GM23248 (cell line): ENCODE measurements around the gene POLE2. TPM values are rescaled to one million over a fixed set of nuclear protein-coding genes. Genes with fewer than 3 reads are reported as not detected.
A peak's percentile ranks its signal among the peaks of the same experiment; 100 is the strongest.

Experiments
- DNase-seq: peaks from one replicate; pipeline ENCODE4 v3.0.0-alpha.2; 2015
- H2AFZ ChIP-seq: fragments of 200-600 bp; sonication (generic); 2 replicates; pipeline ENCODE4 v1.6.1; 2016; ENCODE audit warnings: antibody characterized with exemption
- H3F3A ChIP-seq: fragments of 200-600 bp; sonication (generic); 2 replicates; pipeline ENCODE4 v1.6.1; 2016; ENCODE audit warnings: mild to moderate bottlenecking, antibody characterized with exemption, mixed run types; ENCODE audit not compliant: insufficient read depth
- H3K27ac ChIP-seq: fragments of 200-600 bp; sonication (generic); 2 replicates; pipeline ENCODE4 v1.5.1; 2016; ENCODE audit warnings: mild to moderate bottlenecking
- H3K27me3 ChIP-seq: fragments of 200-600 bp; sonication (generic); replicated peaks from 2 replicates; pipeline ENCODE4 v1.6.1; 2016; ENCODE audit warnings: mild to moderate bottlenecking; ENCODE audit not compliant: insufficient read depth
- H3K36me3 ChIP-seq: fragments of 200-600 bp; sonication (generic); 2 replicates; pipeline ENCODE4 v1.6.1; 2016; ENCODE audit warnings: low read depth, mild to moderate bottlenecking
- H3K4me1 ChIP-seq: fragments of 200-600 bp; sonication (generic); 2 replicates; pipeline ENCODE4 v1.6.1; 2016; ENCODE audit warnings: mild to moderate bottlenecking; ENCODE audit not compliant: insufficient read depth
- H3K4me2 ChIP-seq: fragments of 200-600 bp; sonication (generic); one replicate; pipeline ENCODE4 v1.6.1; 2016; ENCODE audit warnings: mild to moderate bottlenecking; ENCODE audit not compliant: unreplicated experiment
- H3K4me3 ChIP-seq: fragments of 200-600 bp; sonication (generic); 2 replicates; pipeline ENCODE4 v1.5.1; 2016; ENCODE audit warnings: mild to moderate bottlenecking
- H3K79me2 ChIP-seq: fragments of 200-600 bp; sonication (generic); 2 replicates; pipeline ENCODE4 v1.6.1; 2016; ENCODE audit warnings: mild to moderate bottlenecking; ENCODE audit not compliant: insufficient read depth
- H3K9ac ChIP-seq: fragments of 200-600 bp; sonication (generic); 2 replicates; pipeline ENCODE4 v1.6.1; 2016; ENCODE audit warnings: mild to moderate bottlenecking
- H3K9me2 ChIP-seq: fragments of 200-600 bp; sonication (generic); 2 replicates; pipeline ENCODE4 v1.6.1; 2016; ENCODE audit warnings: mixed run types, mild to moderate bottlenecking, moderate library complexity; ENCODE audit not compliant: insufficient read depth
- H3K9me3 ChIP-seq: fragments of 200-600 bp; sonication (generic); one replicate; pipeline ENCODE4 v1.6.1; 2017; ENCODE audit warnings: low read depth
- H4K20me1 ChIP-seq: fragments of 200-600 bp; sonication (generic); 2 replicates; pipeline ENCODE4 v1.6.0; 2016; ENCODE audit not compliant: insufficient read depth
- EZH2 ChIP-seq: fragments of 200-600 bp; sonication (generic); IDR thresholded peaks from 2 replicates; pipeline ENCODE4 v1.6.1; 2018; ENCODE audit warnings: antibody characterized with exemption, mild to moderate bottlenecking; ENCODE audit not compliant: insufficient read depth, poor library complexity, severe bottlenecking
- EZH2phosphoT487 ChIP-seq: fragments of 200-600 bp; sonication (generic); IDR thresholded peaks from 2 replicates; pipeline ENCODE4 v1.6.1; 2018; ENCODE audit warnings: antibody characterized with exemption, moderate library complexity, mild to moderate bottlenecking, low read depth; ENCODE audit not compliant: insufficient read depth
- WGBS, 2 experiments: methylation state at CpG; one replicate each; pipeline ENCODE4 v1.1.6; 2015 to 2017; ENCODE audit warnings: low lambda C conversion rate in 2 of 2, low coverage in 1 of 2; ENCODE audit errors: missing lambda C conversion rate in 2 of 2; 5-methylcytosine and 5-hydroxymethylcytosine counted together
- in situ Hi-C: fragments of 300-500 bp; cut with MboI; formaldehyde crosslinking; loops from 2 replicates; pipeline ENCODE4 v1.15.0; 2020
- polyA plus RNA-seq: library from polyadenylated mRNA; unstranded; fragments of >200 nt; fragmentation: Nextera tagmentation; extraction: Ambion mirVana; gene quantifications from 2 replicates; pipeline ENCODE4 v1.2.1, GENCODE V29; 2016
- total RNA-seq: library from RNA; depleted of rRNA; stranded (reverse); fragments of >200 nt; shearing (Covaris generic); gene quantifications from 2 replicates; pipeline ENCODE4 v1.2.3, GENCODE V29; 2014

Gene POLE2
- total and polyA plus RNA-seq, 2 experiments from 2014 or later, result 5.2 to 5.5 TPM

DNA sequence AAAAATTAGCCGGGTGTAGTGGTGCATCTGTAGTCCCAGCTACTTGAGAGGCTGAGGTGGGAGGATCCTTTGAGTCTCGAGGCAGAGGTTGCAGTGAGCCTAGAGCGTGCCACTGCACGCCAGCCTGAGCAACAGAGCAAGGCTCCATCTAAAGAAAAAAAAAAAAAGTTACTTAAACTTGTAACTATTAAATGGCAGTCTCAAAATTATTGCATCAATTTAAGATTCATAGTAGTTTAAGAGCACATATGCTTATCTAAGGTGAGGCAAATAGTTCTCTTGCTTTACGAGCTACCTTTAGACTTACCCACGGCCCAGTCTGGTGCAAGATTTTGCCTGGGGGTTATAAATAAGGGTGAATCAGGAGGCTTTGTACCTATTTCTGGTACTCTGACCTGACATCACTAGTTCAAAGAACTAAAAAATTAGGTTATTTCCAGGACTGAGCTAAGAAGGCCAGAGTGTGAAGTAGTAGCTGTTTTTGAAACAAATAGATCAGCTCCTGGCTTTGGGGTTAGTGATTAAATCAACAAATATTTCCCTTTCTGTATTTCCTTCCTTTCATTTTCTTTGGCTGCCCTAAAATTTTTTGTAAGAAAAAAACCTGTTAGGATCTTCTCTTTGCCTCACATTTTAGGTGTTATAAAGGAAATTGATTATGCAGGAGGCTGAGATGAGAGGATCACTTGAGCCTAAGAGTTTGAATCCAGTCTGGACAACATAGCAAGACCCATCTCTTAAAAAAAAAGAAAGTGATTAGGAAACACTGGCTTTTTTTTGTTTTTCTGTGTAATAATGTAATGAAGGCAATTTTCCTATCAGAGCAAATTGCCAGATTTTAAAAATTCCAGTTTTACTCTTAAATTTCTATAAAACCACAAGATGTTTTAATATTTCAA is 63.8 kb downstream of the POLE2 start:
- TF ChIP-seq EZH2phosphoT487, result no peak
- no peak for TF ChIP-seq EZH2
- H3F3A ChIP-seq, result peaks cover 27% of the 10 kb centered on the region
- peak overlapping the region; percentile 90 for H3K4me3 ChIP-seq
- H3K79me2 ChIP-seq, result peaks cover 97% of the 10 kb centered on the region
- DNase-seq, result peak; percentile 48
- H3K9ac ChIP-seq, result peak overlapping the region; percentile 94; the same call in 1 of the 2 replicates
- peaks cover 27% of the 10 kb centered on the region for H3K4me1 ChIP-seq
- WGBS, 2 experiments, result 87 to 91% methylated on average over 6 of the region's 6 CpGs
- no peak overlapping the region for H2AFZ ChIP-seq
- H3K9me2 ChIP-seq, result no peaks in the 10 kb centered on the region
- H3K36me3 ChIP-seq, result peaks cover 5% of the 10 kb centered on the region
- H3K27ac ChIP-seq, result peak overlapping the region; percentile 34
- H4K20me1 ChIP-seq, result no peaks in the 10 kb centered on the region
- peak overlapping the region; percentile 90 for H3K4me2 ChIP-seq
- H3K9me3 ChIP-seq, result no peaks in the 10 kb centered on the region
- H3K27me3 ChIP-seq, result no peaks in the 10 kb centered on the region
- in situ Hi-C loops, result no loop called here

DNA sequence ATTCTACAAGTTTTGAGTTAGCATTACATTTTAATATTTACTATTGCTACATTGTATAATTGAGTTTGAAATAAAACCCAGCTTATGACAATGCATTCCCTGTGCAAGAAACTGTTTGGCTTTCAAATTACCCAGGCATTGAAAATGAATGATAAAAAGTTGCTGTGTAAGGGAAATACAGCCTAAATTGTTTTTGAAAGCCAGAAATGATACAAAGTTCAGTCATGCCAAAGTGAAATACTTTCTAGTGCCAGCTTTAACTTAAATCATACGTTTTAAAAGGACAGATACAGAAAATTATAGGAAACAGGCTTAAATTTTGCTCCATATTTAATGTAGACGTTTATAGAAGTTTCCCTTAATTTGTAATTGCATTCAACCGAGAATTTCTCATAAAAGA is 64.6 kb downstream of the POLE2 start:
- DNase-seq, result no peak
- H3K9ac ChIP-seq, result peak overlapping the region; percentile 94
- H3K4me1 ChIP-seq, result peaks cover 31% of the 10 kb centered on the region
- no peaks in the 10 kb centered on the region for H3K27me3 ChIP-seq
- H3K4me2 ChIP-seq, result peak overlapping the region; percentile 90
- H2AFZ ChIP-seq, result no peak overlapping the region
- H3K9me2 ChIP-seq, result no peaks in the 10 kb centered on the region
- peaks cover 97% of the 10 kb centered on the region for H3K79me2 ChIP-seq
- peak overlapping the region; percentile 90 for H3K4me3 ChIP-seq
- H3K27ac ChIP-seq, result peak overlapping the region; percentile 0; the same call in 1 of the 2 replicates
- in situ Hi-C loops, result no loop called here
- H4K20me1 ChIP-seq, result no peaks in the 10 kb centered on the region
- H3F3A ChIP-seq, result peaks cover 35% of the 10 kb centered on the region
- WGBS, 2 experiments, result 76 to 78% methylated on average over 3 of the region's 3 CpGs
- H3K9me3 ChIP-seq, result no peaks in the 10 kb centered on the region
- TF ChIP-seq EZH2 (no peak), EZH2phosphoT487 (no peak)
- H3K36me3 ChIP-seq, result peaks cover 14% of the 10 kb centered on the region

DNA sequence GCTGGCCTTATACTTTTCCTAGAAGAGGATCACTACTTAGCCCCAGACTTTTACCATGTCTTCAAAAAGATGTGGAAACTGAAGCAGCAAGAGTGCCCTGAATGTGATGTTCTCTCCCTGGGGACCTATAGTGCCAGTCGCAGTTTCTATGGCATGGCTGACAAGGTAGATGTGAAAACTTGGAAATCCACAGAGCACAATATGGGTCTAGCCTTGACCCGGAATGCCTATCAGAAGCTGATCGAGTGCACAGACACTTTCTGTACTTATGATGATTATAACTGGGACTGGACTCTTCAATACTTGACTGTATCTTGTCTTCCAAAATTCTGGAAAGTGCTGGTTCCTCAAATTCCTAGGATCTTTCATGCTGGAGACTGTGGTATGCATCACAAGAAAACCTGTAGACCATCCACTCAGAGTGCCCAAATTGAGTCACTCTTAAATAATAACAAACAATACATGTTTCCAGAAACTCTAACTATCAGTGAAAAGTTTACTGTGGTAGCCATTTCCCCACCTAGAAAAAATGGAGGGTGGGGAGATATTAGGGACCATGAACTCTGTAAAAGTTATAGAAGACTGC is 65.9 kb downstream of the POLE2 start:
- DNase-seq, result peak; percentile 22
- Histone ChIP-seq H3K36me3 (peaks cover 20% of the 10 kb centered on the region), H3K79me2 (peaks cover 95% of the 10 kb centered on the region), H2AFZ (no peak overlapping the region), H3F3A (peaks cover 46% of the 10 kb centered on the region), H3K4me3 (peak overlapping the region; percentile 90), H3K9me2 (no peaks in the 10 kb centered on the region), H3K27ac (peak overlapping the region; percentile 0; the same call in 1 of the 2 replicates), H3K4me1 (peaks cover 44% of the 10 kb centered on the region), H3K4me2 (peak overlapping the region; percentile 90), H4K20me1 (no peaks in the 10 kb centered on the region), H3K27me3 (no peaks in the 10 kb centered on the region), H3K9me3 (no peaks in the 10 kb centered on the region), H3K9ac (peak overlapping the region; percentile 94)
- no peak for TF ChIP-seq EZH2phosphoT487
- no peak for TF ChIP-seq EZH2
- in situ Hi-C loops, result no loop called here
- 30 to 40% methylated on average over 3 of the region's 3 CpGs for WGBS, 2 experiments

DNA sequence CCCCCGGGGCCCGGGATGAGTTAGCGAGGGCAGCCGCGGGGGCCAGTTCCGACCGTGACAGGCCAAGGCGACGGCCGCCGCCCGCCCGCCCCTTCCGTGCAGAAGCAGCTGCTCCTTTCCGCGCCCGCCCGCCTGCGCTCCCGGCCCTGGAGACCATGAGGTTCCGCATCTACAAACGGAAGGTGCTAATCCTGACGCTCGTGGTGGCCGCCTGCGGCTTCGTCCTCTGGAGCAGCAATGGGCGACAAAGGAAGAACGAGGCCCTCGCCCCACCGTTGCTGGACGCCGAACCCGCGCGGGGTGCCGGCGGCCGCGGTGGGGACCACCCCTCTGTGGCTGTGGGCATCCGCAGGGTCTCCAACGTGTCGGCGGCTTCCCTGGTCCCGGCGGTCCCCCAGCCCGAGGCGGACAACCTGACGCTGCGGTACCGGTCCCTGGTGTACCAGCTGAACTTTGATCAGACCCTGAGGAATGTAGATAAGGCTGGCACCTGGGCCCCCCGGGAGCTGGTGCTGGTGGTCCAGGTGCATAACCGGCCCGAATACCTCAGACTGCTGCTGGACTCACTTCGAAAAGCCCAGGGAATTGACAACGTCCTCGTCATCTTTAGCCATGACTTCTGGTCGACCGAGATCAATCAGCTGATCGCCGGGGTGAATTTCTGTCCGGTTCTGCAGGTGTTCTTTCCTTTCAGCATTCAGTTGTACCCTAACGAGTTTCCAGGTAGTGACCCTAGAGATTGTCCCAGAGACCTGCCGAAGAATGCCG is 66.7 kb downstream of the POLE2 start:
- Histone ChIP-seq H3K4me3 (peak overlapping the region; percentile 90), H3K27ac (peak overlapping the region; percentile 96), H2AFZ (peak overlapping the region; percentile 76), H3K9me3 (no peaks in the 10 kb centered on the region), H3K79me2 (peaks cover 95% of the 10 kb centered on the region), H4K20me1 (no peaks in the 10 kb centered on the region), H3K27me3 (no peaks in the 10 kb centered on the region), H3K9ac (peak overlapping the region; percentile 94), H3K4me1 (peaks cover 51% of the 10 kb centered on the region), H3F3A (peaks cover 55% of the 10 kb centered on the region), H3K9me2 (no peaks in the 10 kb centered on the region), H3K36me3 (peaks cover 21% of the 10 kb centered on the region), H3K4me2 (peak overlapping the region; percentile 90)
- peak; percentile 76 for DNase-seq
- TF ChIP-seq EZH2 (no peak), EZH2phosphoT487 (no peak)
- in situ Hi-C loops, result no loop called here
- WGBS, 2 experiments, result 4 to 5% methylated on average over 54 to 65 of the region's 65 CpGs
